Measurements from ENCODE around the gene APC2.
A peak's percentile ranks its signal among the peaks of the same experiment; 100 is the strongest.

APC2 gene

DNA sequence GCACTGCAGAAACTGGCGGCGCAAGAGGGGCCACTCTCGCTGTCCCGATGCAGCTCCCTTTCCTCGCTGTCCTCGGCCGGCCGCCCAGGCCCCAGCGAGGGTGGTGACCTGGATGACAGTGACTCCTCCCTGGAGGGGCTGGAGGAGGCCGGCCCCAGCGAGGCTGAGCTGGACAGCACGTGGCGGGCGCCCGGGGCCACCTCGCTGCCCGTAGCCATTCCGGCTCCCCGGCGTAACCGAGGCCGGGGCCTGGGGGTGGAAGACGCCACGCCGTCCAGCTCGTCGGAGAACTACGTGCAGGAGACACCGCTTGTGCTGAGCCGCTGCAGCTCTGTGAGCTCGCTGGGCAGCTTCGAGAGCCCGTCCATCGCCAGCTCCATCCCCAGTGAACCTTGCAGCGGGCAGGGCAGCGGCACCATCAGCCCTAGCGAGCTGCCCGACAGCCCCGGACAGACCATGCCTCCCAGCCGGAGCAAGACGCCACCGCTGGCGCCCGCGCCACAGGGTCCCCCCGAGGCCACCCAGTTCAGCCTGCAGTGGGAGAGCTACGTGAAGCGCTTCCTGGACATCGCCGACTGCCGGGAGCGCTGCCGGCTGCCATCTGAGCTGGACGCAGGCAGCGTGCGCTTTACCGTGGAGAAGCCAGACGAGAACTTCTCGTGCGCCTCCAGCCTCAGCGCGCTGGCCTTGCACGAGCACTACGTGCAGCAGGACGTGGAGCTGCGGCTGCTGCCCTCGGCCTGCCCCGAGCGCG lies 16.7 kb downstream of the APC2 start:
- no peaks in the 10 kb centered on the region for H3K36me3 ChIP-seq (replicated peaks)
- H3K9me3 ChIP-seq, result no peaks in the 10 kb centered on the region
- no peak overlapping the region for H3K4me3 ChIP-seq
- H3K27me3 ChIP-seq (ENCODE audit: low read depth), result no peaks in the 10 kb centered on the region
- no peak for DNase-seq (ENCODE audit: low spot score in 2 of 2)
- in situ Hi-C loops (cut with MboI; ENCODE audit: low sequenced_read_pairs), result no loop called here
- peaks cover 10% of the 10 kb centered on the region for H3K4me1 ChIP-seq

DNA sequence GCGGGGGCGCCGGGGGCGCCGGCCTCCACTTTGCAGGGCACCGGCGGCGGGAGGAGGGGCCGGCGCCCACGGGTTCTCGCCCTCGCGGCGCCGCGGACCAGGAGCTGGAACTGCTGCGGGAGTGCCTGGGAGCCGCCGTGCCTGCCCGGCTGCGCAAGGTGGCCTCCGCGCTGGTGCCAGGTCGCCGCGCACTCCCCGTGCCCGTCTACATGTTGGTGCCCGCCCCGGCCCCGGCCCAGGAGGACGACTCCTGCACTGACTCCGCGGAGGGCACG lies 17.2 kb downstream of the APC2 start:
- H3K4me3 ChIP-seq, result no peak overlapping the region
- H3K36me3 ChIP-seq (replicated peaks), result no peaks in the 10 kb centered on the region
- peaks cover 10% of the 10 kb centered on the region for H3K4me1 ChIP-seq
- DNase-seq (ENCODE audit: low spot score in 2 of 2), result no peak
- H3K27me3 ChIP-seq (ENCODE audit: low read depth), result no peaks in the 10 kb centered on the region
- in situ Hi-C loops (cut with MboI; ENCODE audit: low sequenced_read_pairs), result no loop called here
- H3K9me3 ChIP-seq, result no peaks in the 10 kb centered on the region

DNA sequence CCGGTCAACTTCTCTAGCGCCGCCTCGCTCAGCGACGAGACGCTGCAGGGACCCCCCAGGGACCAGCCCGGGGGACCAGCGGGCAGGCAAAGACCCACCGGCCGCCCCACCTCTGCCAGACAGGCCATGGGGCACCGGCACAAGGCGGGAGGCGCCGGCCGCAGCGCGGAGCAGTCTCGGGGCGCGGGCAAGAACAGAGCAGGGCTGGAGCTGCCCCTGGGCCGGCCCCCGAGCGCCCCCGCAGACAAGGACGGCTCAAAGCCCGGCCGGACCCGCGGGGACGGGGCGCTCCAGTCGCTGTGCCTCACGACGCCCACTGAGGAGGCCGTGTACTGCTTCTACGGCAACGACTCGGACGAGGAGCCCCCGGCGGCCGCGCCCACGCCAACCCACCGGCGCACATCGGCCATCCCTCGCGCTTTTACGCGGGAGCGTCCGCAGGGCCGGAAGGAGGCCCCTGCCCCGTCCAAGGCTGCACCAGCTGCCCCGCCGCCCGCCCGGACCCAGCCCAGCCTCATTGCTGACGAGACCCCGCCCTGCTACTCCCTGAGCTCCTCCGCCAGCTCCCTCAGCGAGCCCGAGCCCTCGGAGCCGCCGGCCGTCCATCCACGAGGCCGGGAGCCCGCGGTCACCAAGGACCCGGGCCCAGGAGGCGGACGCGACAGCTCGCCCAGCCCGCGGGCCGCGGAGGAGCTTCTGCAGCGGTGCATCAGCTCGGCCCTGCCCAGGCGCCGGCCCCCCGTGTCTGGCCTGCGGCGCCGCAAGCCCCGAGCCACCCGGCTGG lies 17.8 kb downstream of the APC2 start:
- Histone ChIP-seq H3K9me3 (no peaks in the 10 kb centered on the region), H3K27me3 (ENCODE audit: low read depth) (no peaks in the 10 kb centered on the region), H3K36me3 (replicated peaks) (no peaks in the 10 kb centered on the region), H3K4me1 (peaks cover 10% of the 10 kb centered on the region), H3K4me3 (no peak overlapping the region)
- in situ Hi-C loops (cut with MboI; ENCODE audit: low sequenced_read_pairs), result no loop called here
- DNase-seq (ENCODE audit: low spot score in 2 of 2), result no peak

DNA sequence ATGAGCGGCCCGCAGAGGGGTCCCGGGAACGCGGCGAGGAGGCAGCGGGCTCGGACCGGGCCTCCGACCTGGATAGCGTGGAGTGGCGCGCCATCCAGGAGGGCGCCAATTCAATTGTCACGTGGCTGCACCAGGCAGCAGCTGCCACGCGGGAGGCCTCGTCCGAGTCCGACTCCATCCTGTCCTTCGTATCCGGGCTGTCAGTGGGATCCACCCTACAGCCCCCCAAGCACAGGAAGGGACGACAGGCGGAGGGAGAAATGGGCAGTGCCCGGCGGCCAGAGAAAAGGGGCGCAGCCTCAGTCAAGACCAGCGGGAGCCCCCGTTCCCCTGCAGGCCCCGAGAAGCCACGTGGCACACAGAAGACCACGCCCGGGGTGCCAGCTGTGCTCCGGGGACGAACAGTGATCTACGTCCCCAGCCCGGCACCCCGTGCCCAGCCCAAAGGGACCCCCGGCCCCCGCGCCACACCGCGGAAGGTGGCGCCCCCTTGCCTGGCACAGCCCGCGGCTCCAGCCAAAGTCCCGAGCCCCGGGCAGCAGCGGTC lies 18.4 kb downstream of the APC2 start:
- in situ Hi-C loops (cut with MboI; ENCODE audit: low sequenced_read_pairs), result no loop called here
- H3K27me3 ChIP-seq (ENCODE audit: low read depth), result no peaks in the 10 kb centered on the region
- peak overlapping the region; percentile 42 for H3K4me3 ChIP-seq
- no peaks in the 10 kb centered on the region for H3K36me3 ChIP-seq (replicated peaks)
- H3K4me1 ChIP-seq, result peaks cover 10% of the 10 kb centered on the region
- no peaks in the 10 kb centered on the region for H3K9me3 ChIP-seq
- no peak for DNase-seq (ENCODE audit: low spot score in 2 of 2)

DNA sequence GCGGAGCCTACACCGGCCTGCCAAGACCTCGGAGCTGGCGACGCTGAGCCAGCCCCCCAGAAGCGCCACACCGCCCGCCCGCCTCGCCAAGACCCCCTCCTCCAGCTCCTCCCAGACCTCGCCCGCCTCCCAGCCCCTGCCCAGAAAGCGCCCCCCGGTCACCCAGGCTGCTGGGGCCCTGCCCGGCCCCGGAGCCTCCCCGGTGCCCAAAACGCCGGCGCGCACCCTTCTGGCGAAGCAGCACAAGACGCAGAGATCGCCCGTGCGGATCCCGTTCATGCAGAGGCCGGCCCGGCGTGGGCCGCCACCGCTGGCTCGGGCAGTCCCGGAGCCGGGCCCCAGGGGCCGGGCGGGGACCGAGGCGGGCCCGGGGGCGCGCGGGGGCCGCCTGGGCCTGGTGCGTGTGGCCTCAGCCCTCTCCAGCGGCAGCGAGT lies 18.9 kb downstream of the APC2 start:
- Histone ChIP-seq H3K36me3 (replicated peaks) (no peaks in the 10 kb centered on the region), H3K4me3 (peak overlapping the region; percentile 42), H3K4me1 (peaks cover 10% of the 10 kb centered on the region), H3K27me3 (ENCODE audit: low read depth) (no peaks in the 10 kb centered on the region), H3K9me3 (no peaks in the 10 kb centered on the region)
- in situ Hi-C loops (cut with MboI; ENCODE audit: low sequenced_read_pairs), result no loop called here
- peak in 1 of 2 experiments; percentile 72 for DNase-seq (ENCODE audit: low spot score in 2 of 2)

DNA sequence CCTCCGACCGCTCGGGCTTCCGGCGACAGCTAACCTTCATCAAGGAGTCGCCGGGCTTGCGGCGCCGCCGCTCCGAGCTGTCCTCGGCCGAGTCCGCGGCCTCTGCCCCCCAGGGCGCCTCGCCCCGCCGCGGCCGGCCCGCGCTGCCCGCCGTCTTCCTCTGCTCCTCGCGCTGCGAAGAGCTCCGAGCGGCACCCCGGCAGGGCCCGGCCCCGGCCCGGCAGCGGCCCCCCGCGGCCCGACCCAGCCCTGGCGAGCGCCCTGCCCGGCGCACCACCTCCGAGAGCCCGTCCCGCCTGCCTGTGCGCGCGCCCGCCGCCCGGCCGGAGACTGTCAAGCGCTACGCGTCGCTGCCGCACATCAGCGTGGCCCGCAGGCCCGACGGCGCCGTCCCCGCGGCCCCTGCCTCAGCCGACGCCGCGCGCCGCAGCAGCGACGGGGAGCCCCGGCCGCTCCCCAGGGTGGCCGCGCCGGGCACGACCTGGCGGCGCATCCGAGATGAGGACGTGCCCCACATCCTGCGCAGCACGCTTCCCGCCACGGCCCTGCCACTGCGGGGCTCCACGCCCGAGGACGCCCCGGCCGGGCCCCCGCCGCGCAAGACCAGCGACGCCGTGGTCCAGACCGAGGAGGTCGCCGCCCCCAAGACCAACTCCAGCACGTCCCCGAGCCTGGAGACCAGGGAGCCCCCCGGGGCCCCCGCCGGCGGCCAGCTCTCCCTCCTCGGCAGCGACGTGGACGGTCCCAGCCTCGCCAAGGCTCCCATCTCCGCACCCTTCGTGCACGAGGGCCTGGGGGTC lies 19.5 kb downstream of the APC2 start:
- peak in 1 of 2 experiments; percentile 57 for DNase-seq (ENCODE audit: low spot score in 2 of 2)
- Histone ChIP-seq H3K27me3 (ENCODE audit: low read depth) (no peaks in the 10 kb centered on the region), H3K4me1 (peaks cover 10% of the 10 kb centered on the region), H3K4me3 (peak overlapping the region; percentile 46), H3K36me3 (replicated peaks) (no peaks in the 10 kb centered on the region; the same call in 1 of the 2 replicates), H3K9me3 (no peaks in the 10 kb centered on the region)
- in situ Hi-C loops (cut with MboI; ENCODE audit: low sequenced_read_pairs), result no loop called here

DNA sequence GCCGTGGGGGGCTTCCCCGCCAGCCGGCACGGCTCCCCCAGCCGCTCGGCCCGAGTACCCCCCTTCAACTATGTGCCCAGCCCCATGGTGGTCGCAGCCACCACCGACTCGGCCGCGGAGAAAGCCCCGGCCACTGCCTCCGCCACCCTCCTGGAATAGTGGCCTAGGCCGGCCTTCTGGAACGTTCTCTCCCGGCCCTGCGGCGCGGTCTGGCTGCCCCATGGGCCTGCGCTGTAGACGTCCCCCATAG lies 20.1 kb downstream of the APC2 start:
- no peaks in the 10 kb centered on the region for H3K27me3 ChIP-seq (ENCODE audit: low read depth)
- H3K36me3 ChIP-seq (replicated peaks), result no peaks in the 10 kb centered on the region; the same call in 1 of the 2 replicates
- peaks cover 10% of the 10 kb centered on the region for H3K4me1 ChIP-seq
- H3K9me3 ChIP-seq, result no peaks in the 10 kb centered on the region
- DNase-seq (ENCODE audit: low spot score in 2 of 2), result no peak
- in situ Hi-C loops (cut with MboI; ENCODE audit: low sequenced_read_pairs), result no loop called here
- H3K4me3 ChIP-seq, result peak overlapping the region; percentile 46

DNA sequence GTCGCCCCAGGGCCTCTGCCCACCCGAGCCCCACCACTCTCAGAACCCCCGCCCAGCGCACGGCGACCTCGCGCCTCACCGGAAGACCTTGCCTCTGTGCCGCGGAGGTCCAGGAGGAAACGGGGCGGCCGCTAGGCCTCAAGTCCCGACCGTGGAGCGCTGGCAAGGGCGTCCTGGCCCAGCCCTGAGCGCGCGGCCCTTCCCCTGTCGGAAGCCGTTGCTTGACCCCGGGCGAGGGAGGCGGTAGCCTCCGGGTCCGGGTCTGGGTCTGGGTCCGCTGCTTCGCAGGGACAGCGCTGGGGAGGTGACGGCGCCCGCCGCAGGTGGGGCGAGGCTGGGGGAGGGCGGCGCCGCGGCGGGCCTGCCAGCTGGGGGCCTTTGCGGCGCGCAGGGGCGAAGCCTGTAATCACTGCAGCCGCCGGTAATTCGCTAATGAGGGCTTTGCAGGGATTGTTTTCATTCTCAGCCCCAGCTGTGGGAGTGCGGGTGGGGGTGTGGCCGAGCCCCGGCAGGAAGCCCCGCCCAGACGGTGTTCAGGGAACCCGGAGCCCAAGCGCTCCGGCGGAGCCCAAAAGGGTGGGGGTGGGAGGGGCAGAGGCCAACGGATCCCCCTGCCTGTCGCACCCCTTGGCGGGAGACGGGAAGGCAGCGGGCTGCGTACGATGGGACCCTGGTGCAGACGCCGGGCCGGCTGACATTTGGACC lies 20.5 kb downstream of the APC2 start:
- peak overlapping the region; percentile 46 for H3K4me3 ChIP-seq
- H3K36me3 ChIP-seq (replicated peaks), result no peaks in the 10 kb centered on the region; the same call in 1 of the 2 replicates
- H3K27me3 ChIP-seq (ENCODE audit: low read depth), result no peaks in the 10 kb centered on the region
- peak; percentile 83 to 94 for DNase-seq (ENCODE audit: low spot score in 2 of 2)
- H3K4me1 ChIP-seq, result peaks cover 10% of the 10 kb centered on the region
- in situ Hi-C loops (cut with MboI; ENCODE audit: low sequenced_read_pairs), result no loop called here
- no peaks in the 10 kb centered on the region for H3K9me3 ChIP-seq

DNA sequence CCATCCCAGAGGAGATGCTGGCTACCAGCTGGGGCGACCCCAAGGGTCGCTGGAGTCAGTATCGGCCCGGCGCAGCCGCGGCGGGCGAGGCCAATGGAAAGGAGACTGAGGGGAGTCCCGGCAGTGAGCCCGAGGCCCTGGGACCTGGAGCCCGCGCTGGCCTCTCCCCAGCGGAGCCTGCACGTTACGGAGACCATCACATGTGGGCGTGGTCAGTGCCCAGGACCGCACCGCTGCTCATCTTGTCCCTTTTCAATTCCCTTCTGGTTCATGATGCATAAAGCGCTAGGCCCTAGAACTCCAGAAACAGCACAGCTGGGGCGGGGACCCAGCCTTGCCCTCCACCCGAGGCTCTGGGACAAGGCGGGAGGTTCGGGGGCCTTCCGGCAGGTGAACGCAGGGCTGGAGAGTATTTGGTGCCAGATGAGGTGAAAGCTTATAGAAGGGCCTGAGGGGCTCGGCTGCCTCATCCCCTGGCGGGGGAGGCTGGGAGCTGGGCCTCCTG lies 21.1 kb downstream of the APC2 start:
- in situ Hi-C loops (cut with MboI; ENCODE audit: low sequenced_read_pairs), result no loop called here
- Histone ChIP-seq H3K36me3 (replicated peaks) (peaks cover 4% of the 10 kb centered on the region), H3K4me1 (peaks cover 10% of the 10 kb centered on the region), H3K27me3 (ENCODE audit: low read depth) (no peaks in the 10 kb centered on the region), H3K9me3 (no peaks in the 10 kb centered on the region), H3K4me3 (peak overlapping the region; percentile 46)
- peak; percentile 74 to 89 for DNase-seq (ENCODE audit: low spot score in 2 of 2)

DNA sequence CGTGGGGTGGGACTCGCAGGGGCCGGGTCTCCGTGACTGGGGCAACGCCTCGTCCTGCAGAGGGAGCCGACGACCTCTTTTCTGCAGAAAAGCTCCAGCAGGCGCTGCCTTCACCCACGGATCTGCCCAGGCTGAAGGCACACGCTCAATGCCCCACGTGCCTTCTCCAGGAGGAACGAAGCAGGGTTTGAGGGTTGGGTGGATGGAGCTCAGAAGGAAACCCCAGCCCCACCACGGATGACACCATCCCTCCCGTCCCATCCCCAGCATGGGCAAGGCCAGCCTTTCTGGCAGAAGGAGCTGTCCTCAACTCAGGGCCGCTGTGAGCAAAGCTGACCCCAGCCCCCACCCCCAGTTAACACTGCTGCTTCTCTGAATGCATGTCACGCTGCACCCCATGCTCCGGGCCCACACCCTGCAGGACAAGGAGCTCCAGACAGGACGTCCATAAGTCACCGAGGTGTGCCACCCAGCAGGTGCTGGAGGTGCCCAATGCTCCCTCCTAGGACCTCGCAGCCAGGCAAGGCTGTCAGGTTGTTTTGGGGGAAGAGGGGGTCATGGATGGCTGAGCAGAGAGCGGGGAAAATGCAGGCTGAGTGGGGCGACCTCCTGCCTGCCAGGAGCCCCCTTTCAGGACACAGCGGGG lies 21.7 kb downstream of the APC2 start:
- in situ Hi-C loops (cut with MboI; ENCODE audit: low sequenced_read_pairs), result no loop called here
- Histone ChIP-seq H3K4me3 (no peak overlapping the region), H3K9me3 (no peaks in the 10 kb centered on the region), H3K4me1 (peaks cover 10% of the 10 kb centered on the region), H3K36me3 (replicated peaks) (peaks cover 10% of the 10 kb centered on the region), H3K27me3 (ENCODE audit: low read depth) (no peaks in the 10 kb centered on the region)
- DNase-seq (ENCODE audit: low spot score in 2 of 2), result peak in 1 of 2 experiments; percentile 44

DNA sequence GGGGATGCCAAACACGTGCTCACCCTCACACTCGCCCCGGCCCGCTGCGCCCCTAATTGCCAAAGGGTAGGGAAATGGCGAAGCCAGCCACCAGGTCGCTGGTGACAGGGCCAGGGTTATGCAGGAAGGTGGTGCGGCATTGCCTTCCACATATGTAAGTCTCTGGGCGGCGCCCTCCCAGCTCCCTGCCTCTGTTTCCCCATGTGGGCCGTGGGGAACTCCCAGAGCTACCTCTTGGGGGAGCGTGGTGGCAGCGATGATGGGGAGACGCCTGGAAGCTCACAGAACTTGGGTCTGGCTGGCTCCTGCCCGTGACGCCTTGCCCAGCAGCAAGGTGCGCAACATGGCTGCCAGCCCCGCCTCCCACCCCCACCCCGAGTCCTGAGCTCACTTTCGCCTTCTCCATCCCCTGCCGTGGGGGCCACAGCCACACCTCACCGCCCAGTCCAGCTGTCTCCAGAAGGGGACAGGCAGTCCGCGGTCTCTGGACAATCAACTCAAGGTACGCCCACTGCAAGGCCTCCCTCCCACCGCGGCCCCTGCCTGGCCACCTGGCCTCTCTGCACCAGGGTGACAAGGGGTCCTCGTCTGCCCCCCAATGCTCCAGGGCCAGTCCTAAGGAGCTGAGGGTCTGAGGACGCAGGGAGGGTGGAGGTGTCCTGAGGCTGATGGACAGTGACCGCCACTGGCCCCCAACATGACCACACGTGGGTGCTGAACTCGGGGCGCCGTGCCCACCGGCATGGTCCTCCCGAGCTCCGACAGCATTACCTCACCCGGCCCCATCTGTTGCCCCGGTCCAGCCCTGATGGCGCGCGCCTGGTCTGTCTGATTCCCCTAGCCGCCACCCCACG lies 22.5 kb downstream of the APC2 start:
- Histone ChIP-seq H3K9me3 (no peaks in the 10 kb centered on the region), H3K27me3 (ENCODE audit: low read depth) (no peaks in the 10 kb centered on the region), H3K36me3 (replicated peaks) (peaks cover 15% of the 10 kb centered on the region), H3K4me1 (peaks cover 10% of the 10 kb centered on the region), H3K4me3 (no peak overlapping the region)
- in situ Hi-C loops (cut with MboI; ENCODE audit: low sequenced_read_pairs), result no loop called here
- no peak for DNase-seq (ENCODE audit: low spot score in 2 of 2)

DNA sequence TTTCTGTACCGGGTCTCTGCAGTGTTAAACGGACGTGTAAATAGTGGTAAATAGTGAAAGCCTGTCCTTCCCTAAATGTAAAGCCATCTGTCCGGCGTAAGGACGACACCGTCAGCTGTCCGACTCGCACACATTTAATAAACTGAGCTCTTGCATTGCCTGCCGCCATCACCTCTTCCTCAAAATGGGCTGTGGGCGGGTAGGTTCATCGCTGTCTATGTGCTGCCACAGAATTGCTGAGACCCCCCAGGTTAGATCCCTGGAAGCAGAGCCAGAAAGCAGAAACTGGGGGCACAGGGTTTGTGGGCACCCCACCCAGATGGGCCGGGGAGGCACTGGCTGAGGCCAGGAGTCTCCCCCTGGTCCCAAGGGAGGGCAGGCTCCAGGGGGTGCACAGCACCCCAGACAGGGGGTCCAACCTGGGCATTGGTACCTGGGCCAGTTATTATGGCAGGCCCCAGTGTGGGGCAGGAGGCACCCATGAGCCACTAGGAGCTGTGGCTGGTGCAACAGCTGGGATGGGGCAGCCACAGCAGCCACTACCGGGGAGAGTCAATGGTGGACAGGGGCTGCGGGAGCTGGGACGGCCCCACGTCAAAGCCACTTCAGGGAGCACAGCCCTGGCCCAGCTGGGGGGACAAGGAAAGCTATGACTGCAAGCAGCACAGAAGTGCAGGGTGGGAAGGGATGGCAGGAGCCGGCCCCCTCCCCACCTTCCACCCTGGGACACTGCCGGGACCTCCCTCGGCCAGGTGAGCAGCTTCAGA lies 23.3 kb downstream of the APC2 start:
- H3K9me3 ChIP-seq, result no peaks in the 10 kb centered on the region
- H3K27me3 ChIP-seq (ENCODE audit: low read depth), result no peaks in the 10 kb centered on the region
- in situ Hi-C loops (cut with MboI; ENCODE audit: low sequenced_read_pairs), result no loop called here
- DNase-seq (ENCODE audit: low spot score in 2 of 2), result no peak
- no peak overlapping the region for H3K4me3 ChIP-seq
- peaks cover 10% of the 10 kb centered on the region for H3K4me1 ChIP-seq
- peaks cover 16% of the 10 kb centered on the region for H3K36me3 ChIP-seq (replicated peaks)
